ENCODE data around the gene MTG2.

Gene MTG2

GRCh38 chr20:62227977-62228958 lies 45.4 kb downstream of the MTG2 start:
- ATAC-seq, result no peak; the same call in 2 of the 3 replicates
- TF ChIP-seq TCF4 (CRISPR knock-in tag; IDR thresholded peaks at IDR 0.05; ENCODE audit: borderline replicate concordance), result no peak
- TF ChIP-seq ZNF8 (CRISPR knock-in tag; IDR thresholded peaks at IDR 0.05), result no peak
- no peak for TF ChIP-seq ZNF565 (CRISPR knock-in tag; conservative IDR thresholded peaks at IDR 0.05; ENCODE audit: low read depth)
- TF ChIP-seq PATZ1 (CRISPR knock-in tag; IDR thresholded peaks at IDR 0.05; ENCODE audit: borderline replicate concordance), result no peak
- TF ChIP-seq ZFP3 (CRISPR knock-in tag; IDR thresholded peaks at IDR 0.05), result no peak
- no peak for TF ChIP-seq RARB (CRISPR knock-in tag; IDR thresholded peaks at IDR 0.05)
- no peak for TF ChIP-seq ZC3H10 (CRISPR knock-in tag; IDR thresholded peaks at IDR 0.05)

DNA sequence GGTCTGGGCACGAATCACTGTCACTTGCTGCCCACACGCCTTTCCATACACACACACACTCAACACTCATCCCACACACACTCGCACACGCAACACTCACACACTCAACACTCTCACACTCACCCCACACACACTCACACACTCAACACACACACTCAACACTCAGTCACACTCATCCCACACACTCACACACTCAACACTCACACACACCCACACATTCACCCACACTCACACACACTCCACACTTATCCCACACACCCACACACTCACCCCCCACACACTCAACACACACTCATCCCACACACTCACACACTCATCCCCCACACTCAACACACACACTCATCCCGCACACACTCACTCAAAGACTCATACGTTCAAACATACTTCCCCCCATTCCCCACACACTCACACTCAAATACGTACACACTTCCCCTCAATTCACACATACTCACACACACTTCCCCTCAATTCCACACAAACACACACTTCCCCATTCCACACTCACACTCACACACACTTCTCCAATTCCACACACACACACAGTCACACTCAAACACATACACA lies 46.2 kb downstream of the MTG2 start:
- no peak for ATAC-seq
- TF ChIP-seq OSR1 (CRISPR knock-in tag; IDR thresholded peaks at IDR 0.05) (no peak), TOX (CRISPR knock-in tag; IDR thresholded peaks at IDR 0.05; ENCODE audit: borderline replicate concordance) (no peak), ZC3H10 (CRISPR knock-in tag; IDR thresholded peaks at IDR 0.05) (no peak), ZNF565 (CRISPR knock-in tag; conservative IDR thresholded peaks at IDR 0.05; ENCODE audit: low read depth) (no peak), ESRRG (CRISPR knock-in tag; IDR thresholded peaks at IDR 0.05) (no peak), ZFP30 (CRISPR knock-in tag; IDR thresholded peaks at IDR 0.05) (no peak), TCF4 (CRISPR knock-in tag; IDR thresholded peaks at IDR 0.05; ENCODE audit: borderline replicate concordance) (no peak), CSDC2 (CRISPR knock-in tag; IDR thresholded peaks at IDR 0.05) (no peak)
- TF ChIP-seq, protein P1, sequence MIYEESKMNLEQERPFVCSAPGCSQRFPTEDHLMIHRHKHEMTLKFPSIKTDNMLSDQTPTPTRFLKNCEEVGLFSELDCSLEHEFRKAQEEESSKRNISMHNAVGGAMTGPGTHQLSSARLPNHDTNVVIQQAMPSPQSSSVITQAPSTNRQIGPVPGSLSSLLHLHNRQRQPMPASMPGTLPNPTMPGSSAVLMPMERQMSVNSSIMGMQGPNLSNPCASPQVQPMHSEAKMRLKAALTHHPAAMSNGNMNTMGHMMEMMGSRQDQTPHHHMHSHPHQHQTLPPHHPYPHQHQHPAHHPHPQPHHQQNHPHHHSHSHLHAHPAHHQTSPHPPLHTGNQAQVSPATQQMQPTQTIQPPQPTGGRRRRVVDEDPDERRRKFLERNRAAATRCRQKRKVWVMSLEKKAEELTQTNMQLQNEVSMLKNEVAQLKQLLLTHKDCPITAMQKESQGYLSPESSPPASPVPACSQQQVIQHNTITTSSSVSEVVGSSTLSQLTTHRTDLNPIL (CRISPR knock-in tag; IDR thresholded peaks at IDR 0.05; ENCODE audit: low read depth), result no peak
- TF ChIP-seq, protein P2, sequence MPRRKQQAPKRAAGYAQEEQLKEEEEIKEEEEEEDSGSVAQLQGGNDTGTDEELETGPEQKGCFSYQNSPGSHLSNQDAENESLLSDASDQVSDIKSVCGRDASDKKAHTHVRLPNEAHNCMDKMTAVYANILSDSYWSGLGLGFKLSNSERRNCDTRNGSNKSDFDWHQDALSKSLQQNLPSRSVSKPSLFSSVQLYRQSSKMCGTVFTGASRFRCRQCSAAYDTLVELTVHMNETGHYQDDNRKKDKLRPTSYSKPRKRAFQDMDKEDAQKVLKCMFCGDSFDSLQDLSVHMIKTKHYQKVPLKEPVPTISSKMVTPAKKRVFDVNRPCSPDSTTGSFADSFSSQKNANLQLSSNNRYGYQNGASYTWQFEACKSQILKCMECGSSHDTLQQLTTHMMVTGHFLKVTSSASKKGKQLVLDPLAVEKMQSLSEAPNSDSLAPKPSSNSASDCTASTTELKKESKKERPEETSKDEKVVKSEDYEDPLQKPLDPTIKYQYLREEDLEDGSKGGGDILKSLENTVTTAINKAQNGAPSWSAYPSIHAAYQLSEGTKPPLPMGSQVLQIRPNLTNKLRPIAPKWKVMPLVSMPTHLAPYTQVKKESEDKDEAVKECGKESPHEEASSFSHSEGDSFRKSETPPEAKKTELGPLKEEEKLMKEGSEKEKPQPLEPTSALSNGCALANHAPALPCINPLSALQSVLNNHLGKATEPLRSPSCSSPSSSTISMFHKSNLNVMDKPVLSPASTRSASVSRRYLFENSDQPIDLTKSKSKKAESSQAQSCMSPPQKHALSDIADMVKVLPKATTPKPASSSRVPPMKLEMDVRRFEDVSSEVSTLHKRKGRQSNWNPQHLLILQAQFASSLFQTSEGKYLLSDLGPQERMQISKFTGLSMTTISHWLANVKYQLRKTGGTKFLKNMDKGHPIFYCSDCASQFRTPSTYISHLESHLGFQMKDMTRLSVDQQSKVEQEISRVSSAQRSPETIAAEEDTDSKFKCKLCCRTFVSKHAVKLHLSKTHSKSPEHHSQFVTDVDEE (CRISPR knock-in tag; IDR thresholded peaks at IDR 0.05), result no peak

DNA sequence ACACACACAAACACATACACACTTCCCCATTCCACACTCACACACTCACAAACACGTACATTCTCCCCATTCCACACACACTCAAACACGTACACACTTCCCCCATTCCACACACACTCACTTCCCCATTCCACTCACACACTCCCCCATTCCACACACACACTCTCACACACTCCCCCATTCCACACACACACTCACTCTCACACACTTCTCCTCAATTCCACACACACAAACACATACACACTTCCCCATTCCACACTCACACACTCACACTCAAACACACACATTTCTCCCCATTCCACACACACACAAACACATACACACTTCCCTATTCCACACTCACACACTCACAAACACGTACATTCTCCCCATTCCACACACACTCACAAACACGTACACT lies 46.8 kb downstream of the MTG2 start:
- no peak for ATAC-seq
- no peak for TF ChIP-seq ISL1 (CRISPR knock-in tag; IDR thresholded peaks at IDR 0.05)
- TF ChIP-seq CSDC2 (CRISPR knock-in tag; IDR thresholded peaks at IDR 0.05), result no peak
- TF ChIP-seq, protein P3, sequence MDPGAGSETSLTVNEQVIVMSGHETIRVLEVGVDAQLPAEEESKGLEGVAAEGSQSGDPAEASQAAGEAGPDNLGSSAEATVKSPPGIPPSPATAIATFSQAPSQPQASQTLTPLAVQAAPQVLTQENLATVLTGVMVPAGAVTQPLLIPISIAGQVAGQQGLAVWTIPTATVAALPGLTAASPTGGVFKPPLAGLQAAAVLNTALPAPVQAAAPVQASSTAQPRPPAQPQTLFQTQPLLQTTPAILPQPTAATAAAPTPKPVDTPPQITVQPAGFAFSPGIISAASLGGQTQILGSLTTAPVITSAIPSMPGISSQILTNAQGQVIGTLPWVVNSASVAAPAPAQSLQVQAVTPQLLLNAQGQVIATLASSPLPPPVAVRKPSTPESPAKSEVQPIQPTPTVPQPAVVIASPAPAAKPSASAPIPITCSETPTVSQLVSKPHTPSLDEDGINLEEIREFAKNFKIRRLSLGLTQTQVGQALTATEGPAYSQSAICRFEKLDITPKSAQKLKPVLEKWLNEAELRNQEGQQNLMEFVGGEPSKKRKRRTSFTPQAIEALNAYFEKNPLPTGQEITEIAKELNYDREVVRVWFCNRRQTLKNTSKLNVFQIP (CRISPR knock-in tag; IDR thresholded peaks at IDR 0.05; ENCODE audit: borderline replicate concordance, low read depth), result no peak
- no peak for TF ChIP-seq ZC3H10 (CRISPR knock-in tag; IDR thresholded peaks at IDR 0.05)
- TF ChIP-seq PPARA (CRISPR knock-in tag; IDR thresholded peaks at IDR 0.05; ENCODE audit: borderline replicate concordance), result no peak

DNA sequence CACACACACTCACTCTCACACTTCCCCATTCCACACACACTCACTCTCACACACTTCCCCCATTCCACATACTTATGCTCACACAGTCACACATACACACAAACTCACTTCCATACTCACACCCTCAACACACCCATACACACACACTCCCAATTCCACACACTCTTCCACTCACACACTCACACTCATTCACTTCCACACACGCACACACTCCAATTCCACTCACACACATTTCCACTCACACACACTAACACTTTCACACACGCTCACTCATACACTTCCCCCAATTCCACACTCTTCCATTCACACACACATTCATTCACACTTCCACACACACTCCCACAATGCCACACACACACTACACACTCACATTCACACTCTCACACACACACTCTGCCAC lies 47.4 kb downstream of the MTG2 start:
- no peak for ATAC-seq
- no peak for TF ChIP-seq ZNF565 (CRISPR knock-in tag; conservative IDR thresholded peaks at IDR 0.05; ENCODE audit: low read depth)
- no peak for TF ChIP-seq CSRNP3 (CRISPR knock-in tag; IDR thresholded peaks at IDR 0.05)
- no peak for TF ChIP-seq TCF4 (CRISPR knock-in tag; IDR thresholded peaks at IDR 0.05; ENCODE audit: borderline replicate concordance)
- TF ChIP-seq, protein P3 (CRISPR knock-in tag; IDR thresholded peaks at IDR 0.05; ENCODE audit: borderline replicate concordance, low read depth), result no peak
- TF ChIP-seq ESRRG (CRISPR knock-in tag; IDR thresholded peaks at IDR 0.05), result no peak
- no peak for TF ChIP-seq BACH2 (CRISPR knock-in tag; IDR thresholded peaks at IDR 0.05; ENCODE audit: borderline replicate concordance)
- TF ChIP-seq ARNTL (CRISPR knock-in tag; IDR thresholded peaks at IDR 0.05; ENCODE audit: borderline replicate concordance, low read depth), result no peak
- no peak for TF ChIP-seq TOX (CRISPR knock-in tag; IDR thresholded peaks at IDR 0.05; ENCODE audit: borderline replicate concordance)
- TF ChIP-seq ZNF70 (CRISPR knock-in tag; IDR thresholded peaks at IDR 0.05), result no peak
- no peak for TF ChIP-seq SNAI2 (CRISPR knock-in tag; IDR thresholded peaks at IDR 0.05)
- no peak for TF ChIP-seq ZFP3 (CRISPR knock-in tag; IDR thresholded peaks at IDR 0.05)
